GM12864 (cell line): ENCODE data around the gene PTPN7.
A peak's percentile ranks its signal among the peaks of the same experiment; 100 is the strongest.
"Not testable (repeated sequence)": the region's sequence is repeated elsewhere in the genome, so short reads cannot be mapped to it uniquely, and the experiment has no call there.

Experiments
- DNase-seq: peaks from one replicate; pipeline ENCODE4 v3.0.0-alpha.2; 2011; ENCODE audit warnings: low read depth
- H3K4me3 ChIP-seq: 2 replicates; pipeline ENCODE4 v1.5.1; 2011; ENCODE audit warnings: mild to moderate bottlenecking, low read depth, low read length, control low read depth
- CTCF ChIP-seq: IDR thresholded peaks from 2 replicates; pipeline ENCODE4 v1.5.1; 2011; ENCODE audit warnings: low read depth, mild to moderate bottlenecking, moderate library complexity, low read length, control low read depth, inconsistent platforms; ENCODE audit errors: missing control alignments

The PTPN7 gene

DNA sequence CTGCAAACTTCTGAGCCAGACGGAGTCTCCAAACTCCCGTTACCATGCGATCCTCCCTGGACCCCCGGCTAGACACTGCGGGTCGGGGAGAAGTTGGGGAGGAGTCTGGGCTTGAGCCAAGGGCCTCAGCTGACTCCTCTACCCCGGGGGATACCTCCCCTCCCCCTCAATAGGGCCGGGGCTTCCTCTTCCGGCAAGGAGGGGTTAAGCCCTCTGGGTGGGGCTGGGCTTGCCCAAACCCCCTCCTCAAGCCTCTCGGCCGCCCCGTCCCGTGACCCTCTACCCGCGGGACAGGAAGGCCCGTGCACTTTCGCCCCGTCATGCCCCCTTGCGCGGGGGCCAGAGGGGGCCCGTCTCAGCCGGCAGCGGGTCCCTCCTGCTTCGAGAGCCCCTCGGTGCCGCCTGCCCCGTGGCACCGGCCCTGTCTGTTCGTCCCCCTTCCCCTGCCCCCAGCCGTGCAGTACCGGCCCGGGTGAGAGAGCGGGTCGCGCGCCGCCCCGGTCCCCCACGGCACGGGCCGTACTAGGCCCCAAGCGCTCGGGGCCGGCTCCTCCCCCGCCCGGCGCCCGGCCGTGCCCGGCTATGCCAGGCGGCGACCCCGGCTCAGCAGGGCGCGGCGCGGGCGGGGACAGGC is 16.5 kb downstream of the PTPN7 start:
- DNase-seq, result no peak
- TF ChIP-seq CTCF, result no peak
- H3K4me3 ChIP-seq, result peak overlapping the region; percentile 95

GRCh38 chr1:202143011-202143767 is 17.2 kb downstream of the PTPN7 start:
- no peak for TF ChIP-seq CTCF
- peak overlapping the region; percentile 95 for H3K4me3 ChIP-seq
- DNase-seq, result no peak

DNA sequence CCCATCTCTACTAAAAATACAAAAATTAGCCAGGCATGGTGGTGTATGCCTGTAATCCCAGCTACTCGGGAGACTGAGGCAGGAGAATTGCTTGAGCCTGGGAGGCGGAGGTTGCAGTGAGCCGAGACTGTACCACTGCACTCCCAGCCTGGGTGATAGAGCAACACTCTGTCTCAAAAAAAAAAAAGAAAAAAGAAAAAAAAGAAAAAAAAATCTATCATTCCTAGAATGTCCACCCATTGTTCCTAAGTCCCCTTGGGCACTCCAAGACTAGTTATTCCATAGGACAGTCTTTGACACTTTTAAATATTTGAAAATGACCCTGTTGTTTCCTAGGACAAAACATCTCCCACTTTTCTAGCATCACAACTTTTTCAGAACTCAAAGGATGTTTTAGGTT is 18.9 kb downstream of the PTPN7 start:
- not testable (repeated sequence) for DNase-seq

GRCh38 chr1:202140833-202141232 is 19.6 kb downstream of the PTPN7 start:
- no peak for DNase-seq
- H3K4me3 ChIP-seq, result no peak overlapping the region
- TF ChIP-seq CTCF, result no peak

More for the DNA sequence above, 18.9 kb downstream of the PTPN7 start:
- not testable (repeated sequence) for H3K4me3 ChIP-seq

GRCh38 chr1:202135221-202135721 is 25.1 kb downstream of the PTPN7 start:
- H3K4me3 ChIP-seq, result no peak overlapping the region
- peak; percentile 91 for TF ChIP-seq CTCF
- no peak for DNase-seq

- DNase-seq, result no peak
- TF ChIP-seq CTCF, result no peak
- H3K4me3 ChIP-seq, result no peak overlapping the region
Observed at GRCh38 chr1:202134645-202135172, 25.7 kb downstream of the PTPN7 start.

GRCh38 chr1:202133989-202134388 is 26.4 kb downstream of the PTPN7 start:
- no peak for TF ChIP-seq CTCF
- H3K4me3 ChIP-seq, result no peak overlapping the region
- DNase-seq, result no peak
